ENCODE results near the gene C2orf49. TPM values are rescaled to one million over a fixed set of nuclear protein-coding genes. Genes with fewer than 3 reads are reported as not detected.

Gene C2orf49
- total RNA-seq, 1 donor from 2014 or later = 21.6 TPM

GRCh38 chr2:105380432-105381100 is 43.2 kb downstream of the C2orf49 start:
- Histone ChIP-seq H3K9ac (ENCODE audit: low read length) (peak overlapping the region; percentile 29), H3K4me1 (ENCODE audit: insufficient read depth, low read length) (peaks cover 52% of the 10 kb centered on the region), H3K27ac (ENCODE audit: low read depth, low read length) (peak overlapping the region; percentile 46), H3K27me3 (ENCODE audit: insufficient read depth, low read length) (no peaks in the 10 kb centered on the region), H4K20me1 (ENCODE audit: insufficient read depth, low read length) (peaks cover 97% of the 10 kb centered on the region), H3K4me2 (ENCODE audit: low read length) (no peak overlapping the region), H3K36me3 (ENCODE audit: insufficient read depth, low read length) (peaks cover 76% of the 10 kb centered on the region), H2AFZ (ENCODE audit: low read depth, low read length) (no peak overlapping the region), H3K79me2 (ENCODE audit: insufficient read depth, low read length) (peaks cover 98% of the 10 kb centered on the region), H3K9me3 (ENCODE audit: insufficient read depth, low read depth, low read length) (no peaks in the 10 kb centered on the region), H3K4me3 (ENCODE audit: insufficient read depth, low read depth, low read length) (no peak overlapping the region)
- FAIRE-seq (no peak), DNase-seq (ENCODE audit: low read depth) (no peak)
- no peak overlapping the region for H3K4me3 Mint-ChIP-seq (ENCODE audit: unreplicated experiment)
- peak overlapping the region; percentile 91 for H3K27ac Mint-ChIP-seq (ENCODE audit: unreplicated experiment)
- H3K36me3 Mint-ChIP-seq (ENCODE audit: low read depth, unreplicated experiment) = peaks cover 48% of the 10 kb centered on the region
- TF ChIP-seq CTCF (IDR thresholded peaks at IDR 0.05; ENCODE audit: insufficient read depth, low read depth, low read length) (no peak), EZH2 (IDR thresholded peaks at IDR 0.05; ENCODE audit: insufficient read depth, low read length) (no peak)
- no peaks in the 10 kb centered on the region for H3K27me3 Mint-ChIP-seq (ENCODE audit: low read depth, unreplicated experiment)
- H3K9me3 Mint-ChIP-seq (ENCODE audit: unreplicated experiment) = no peaks in the 10 kb centered on the region
- H3K4me1 Mint-ChIP-seq (ENCODE audit: low read depth, unreplicated experiment) = peaks cover 34% of the 10 kb centered on the region

- H2AFZ ChIP-seq (ENCODE audit: low read depth, low read length) = no peak overlapping the region
- H3K9me3 ChIP-seq (ENCODE audit: insufficient read depth, low read depth, low read length) = no peaks in the 10 kb centered on the region
- Mint-ChIP-seq H3K4me3 (ENCODE audit: unreplicated experiment) (no peak overlapping the region), H3K4me1 (ENCODE audit: low read depth, unreplicated experiment) (peaks cover 33% of the 10 kb centered on the region), H3K27ac (ENCODE audit: unreplicated experiment) (peak overlapping the region; percentile 91), H3K36me3 (ENCODE audit: low read depth, unreplicated experiment) (peaks cover 49% of the 10 kb centered on the region), H3K27me3 (ENCODE audit: low read depth, unreplicated experiment) (no peaks in the 10 kb centered on the region), H3K9me3 (ENCODE audit: unreplicated experiment) (no peaks in the 10 kb centered on the region)
- H3K36me3 ChIP-seq (ENCODE audit: insufficient read depth, low read length) = peaks cover 76% of the 10 kb centered on the region
- H3K4me3 ChIP-seq (ENCODE audit: insufficient read depth, low read depth, low read length) = no peak overlapping the region
- peak overlapping the region; percentile 29 for H3K9ac ChIP-seq (ENCODE audit: low read length)
- FAIRE-seq = no peak
- H3K27ac ChIP-seq (ENCODE audit: low read depth, low read length) = peak overlapping the region; percentile 46
- no peak overlapping the region for H3K4me2 ChIP-seq (ENCODE audit: low read length)
- no peak for DNase-seq (ENCODE audit: low read depth)
- H4K20me1 ChIP-seq (ENCODE audit: insufficient read depth, low read length) = peaks cover 97% of the 10 kb centered on the region
- no peaks in the 10 kb centered on the region for H3K27me3 ChIP-seq (ENCODE audit: insufficient read depth, low read length)
- TF ChIP-seq CTCF (IDR thresholded peaks at IDR 0.05; ENCODE audit: insufficient read depth, low read depth, low read length) (no peak), EZH2 (IDR thresholded peaks at IDR 0.05; ENCODE audit: insufficient read depth, low read length) (no peak)
- H3K4me1 ChIP-seq (ENCODE audit: insufficient read depth, low read length) = peaks cover 46% of the 10 kb centered on the region
- peaks cover 98% of the 10 kb centered on the region for H3K79me2 ChIP-seq (ENCODE audit: insufficient read depth, low read length)
These were observed 43.8 kb downstream of the C2orf49 start for GRCh38 chr2:105381101-105381668.

GRCh38 chr2:105382177-105382576 is 44.8 kb downstream of the C2orf49 start:
- DNase-seq (ENCODE audit: low read depth) (no peak), FAIRE-seq (no peak)
- Histone ChIP-seq H3K27me3 (ENCODE audit: insufficient read depth, low read length) (no peaks in the 10 kb centered on the region), H3K9ac (ENCODE audit: low read length) (no peak overlapping the region), H3K4me2 (ENCODE audit: low read length) (no peak overlapping the region), H3K79me2 (ENCODE audit: insufficient read depth, low read length) (peaks cover 97% of the 10 kb centered on the region), H3K4me3 (ENCODE audit: insufficient read depth, low read depth, low read length) (no peak overlapping the region), H3K9me3 (ENCODE audit: insufficient read depth, low read depth, low read length) (no peaks in the 10 kb centered on the region), H3K27ac (ENCODE audit: low read depth, low read length) (peak overlapping the region; percentile 46), H4K20me1 (ENCODE audit: insufficient read depth, low read length) (peaks cover 95% of the 10 kb centered on the region), H3K36me3 (ENCODE audit: insufficient read depth, low read length) (peaks cover 78% of the 10 kb centered on the region), H2AFZ (ENCODE audit: low read depth, low read length) (no peak overlapping the region), H3K4me1 (ENCODE audit: insufficient read depth, low read length) (peaks cover 38% of the 10 kb centered on the region)
- Mint-ChIP-seq H3K27ac (ENCODE audit: unreplicated experiment) (no peak overlapping the region), H3K36me3 (ENCODE audit: low read depth, unreplicated experiment) (peaks cover 49% of the 10 kb centered on the region), H3K9me3 (ENCODE audit: unreplicated experiment) (no peaks in the 10 kb centered on the region), H3K4me1 (ENCODE audit: low read depth, unreplicated experiment) (peaks cover 25% of the 10 kb centered on the region), H3K4me3 (ENCODE audit: unreplicated experiment) (no peak overlapping the region), H3K27me3 (ENCODE audit: low read depth, unreplicated experiment) (no peaks in the 10 kb centered on the region)
- no peak for TF ChIP-seq EZH2 (IDR thresholded peaks at IDR 0.05; ENCODE audit: insufficient read depth, low read length)
- TF ChIP-seq CTCF (IDR thresholded peaks at IDR 0.05; ENCODE audit: insufficient read depth, low read depth, low read length) = no peak
